Stimulated activated CD8-positive, alpha-beta memory T cell treated with anti-CD3 and anti-CD28 coated beads, Interleukin-12 subunit alpha, Interleukin-12 subunit beta, amount 100 ng/mL, for 1 hour (primary cell): ENCODE data around the gene BCAS3.

Source experiments
- DNase-seq: peaks from one replicate; pipeline ENCODE4 v3.0.0-alpha.2; 2020; ENCODE audit warnings: low read depth

BCAS3 gene

GRCh38 chr17:61070649-61071048 lies 393.0 kb downstream of the BCAS3 start:
- DNase-seq: no peak

GRCh38 chr17:61072648-61073047 lies 395.0 kb downstream of the BCAS3 start:
- DNase-seq: no peak

GRCh38 chr17:61073131-61073530 lies 395.5 kb downstream of the BCAS3 start:
- no peak for DNase-seq

- no peak for DNase-seq
Observed at GRCh38 chr17:61073799-61074513, 396.3 kb downstream of the BCAS3 start.

DNA sequence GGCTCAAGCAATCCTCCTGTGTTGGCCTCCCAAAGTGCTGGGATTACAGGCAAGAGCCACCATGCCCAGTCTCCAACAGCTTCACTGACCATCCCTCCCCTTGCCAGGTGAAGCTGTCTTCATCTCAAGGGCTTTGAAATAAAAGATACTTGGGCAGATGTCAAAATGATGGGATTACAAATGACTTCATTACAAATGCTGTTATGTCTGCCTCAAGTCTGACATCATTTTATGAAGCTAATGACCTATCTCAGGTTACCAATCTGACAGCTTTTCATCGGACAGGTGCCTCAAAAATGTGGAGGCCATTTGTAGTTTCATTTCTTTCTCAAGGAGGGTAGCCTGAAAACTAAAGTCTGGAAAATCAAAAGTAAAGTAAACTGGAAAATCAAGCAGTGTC lies 398.3 kb downstream of the BCAS3 start:
- no peak for DNase-seq

DNA sequence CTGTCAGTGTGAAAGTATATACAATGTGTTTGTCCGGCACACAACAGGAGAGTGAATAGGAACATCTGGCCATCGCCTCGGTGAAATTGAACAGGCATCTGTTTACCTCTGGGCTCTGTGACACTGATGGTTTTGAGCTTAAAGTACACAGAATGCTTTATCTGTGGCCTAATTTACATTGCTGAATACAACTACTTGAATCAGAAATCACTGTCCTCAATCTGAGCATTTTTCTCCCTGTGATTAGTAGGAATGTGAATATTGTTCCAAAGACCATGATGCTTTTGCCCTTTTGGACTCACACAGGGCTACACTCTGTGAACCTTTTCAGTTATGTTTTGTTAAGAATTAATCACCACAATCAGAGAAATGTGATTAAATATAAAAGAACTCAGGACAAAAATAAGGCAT lies 399.0 kb downstream of the BCAS3 start:
- DNase-seq: no peak

DNA sequence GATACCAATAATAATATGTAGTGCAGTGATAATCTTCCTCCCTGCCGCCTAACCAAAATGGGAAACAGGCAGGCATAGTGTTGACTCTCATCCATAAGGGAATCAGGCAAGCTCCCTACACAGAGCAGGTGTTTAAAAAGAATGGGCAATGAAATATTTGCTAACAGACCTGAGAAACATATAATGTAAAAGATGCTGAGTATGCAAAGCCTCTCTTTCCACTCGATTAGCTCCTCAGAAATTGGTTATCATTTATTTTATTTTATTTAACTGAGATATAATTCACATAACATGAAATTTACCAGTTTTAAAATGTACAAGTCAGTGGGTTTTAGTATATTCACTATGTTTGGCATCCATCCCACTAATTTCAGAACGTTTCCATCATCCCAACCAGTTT lies 404.3 kb downstream of the BCAS3 start:
- DNase-seq: no peak

DNA sequence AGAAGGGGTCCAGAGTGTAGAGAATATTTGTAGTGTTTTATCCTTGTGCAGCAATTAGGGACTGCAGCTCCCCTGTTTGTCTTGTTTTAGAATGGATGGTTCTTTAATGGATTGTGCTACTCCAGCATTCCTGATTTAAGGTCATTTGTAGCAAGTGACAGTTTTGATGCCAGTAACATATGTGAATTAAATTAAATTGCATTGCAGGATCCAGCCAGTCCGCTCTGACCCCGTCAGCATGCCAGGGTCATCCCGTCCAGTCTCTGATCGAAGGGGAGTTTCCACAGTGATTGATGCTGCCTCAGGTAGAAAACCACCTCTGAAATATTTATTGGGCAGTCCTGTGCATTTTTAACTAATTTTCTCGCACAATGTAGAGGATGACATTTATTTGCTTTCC lies 406.6 kb downstream of the BCAS3 start:
- no peak for DNase-seq

DNA sequence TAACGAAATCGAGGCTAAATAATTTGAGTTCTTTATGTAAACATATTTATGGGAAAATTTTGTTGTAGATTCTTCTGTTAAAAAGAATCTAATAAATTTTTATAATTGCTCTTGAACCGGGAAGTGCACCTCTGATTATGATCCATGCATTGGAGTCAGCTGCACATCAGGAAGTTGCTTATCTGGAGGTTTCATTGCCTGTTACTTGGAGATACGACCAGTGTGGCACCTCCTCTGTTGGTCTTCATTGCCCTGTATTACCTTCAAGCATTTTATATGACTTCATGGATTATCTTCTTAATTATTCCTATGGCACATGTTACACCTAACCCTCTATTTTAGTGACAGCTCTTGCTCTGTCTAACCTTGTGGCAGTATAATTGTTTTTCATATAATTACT lies 409.4 kb downstream of the BCAS3 start:
- DNase-seq: no peak

DNA sequence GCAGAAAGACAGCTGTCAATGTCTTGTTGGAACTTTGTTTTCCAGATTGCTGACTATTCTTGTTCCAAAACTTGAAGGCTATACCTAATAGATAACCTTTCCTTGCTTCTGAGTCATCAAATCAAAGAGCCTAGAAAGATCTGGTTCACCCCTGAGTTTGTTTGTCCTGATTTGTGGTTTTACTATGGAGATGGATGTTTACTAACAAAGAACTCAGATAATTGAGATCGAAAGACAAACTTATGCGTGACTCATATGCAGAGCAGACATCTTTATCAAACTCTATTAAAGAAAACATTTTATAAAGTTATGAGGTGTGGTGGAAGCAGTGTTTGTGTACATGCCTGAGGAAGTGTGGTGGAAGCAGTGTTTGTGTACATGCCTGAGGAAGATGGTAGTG lies 410.9 kb downstream of the BCAS3 start:
- no peak for DNase-seq

- no peak for DNase-seq
Observed at GRCh38 chr17:61091096-61091495, 413.4 kb downstream of the BCAS3 start.

- no peak for DNase-seq
Observed at GRCh38 chr17:61097781-61098180, 420.1 kb downstream of the BCAS3 start.

- no peak for DNase-seq
Observed at GRCh38 chr17:61106354-61106753, 428.7 kb downstream of the BCAS3 start.

- no peak for DNase-seq
Observed at GRCh38 chr17:61116577-61116976, 438.9 kb downstream of the BCAS3 start.

DNA sequence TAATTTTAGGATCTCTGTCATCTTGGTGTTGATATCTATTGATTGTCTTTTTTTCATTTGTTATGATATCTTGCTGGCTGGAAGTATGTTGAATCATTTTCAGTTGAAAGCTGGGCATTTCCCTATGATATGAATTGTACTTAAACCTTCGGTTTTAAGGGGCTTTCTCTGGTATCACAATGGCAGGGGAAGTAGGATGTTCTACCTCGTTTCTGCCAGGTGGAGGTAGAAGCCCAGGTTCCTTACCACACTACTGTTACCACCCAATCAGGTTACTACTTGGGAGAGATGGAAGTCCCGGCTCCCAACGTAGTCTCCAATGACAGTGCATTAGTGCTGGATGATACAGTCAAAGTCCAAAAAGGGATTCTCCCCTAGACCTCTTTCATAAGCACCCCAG lies 440.3 kb downstream of the BCAS3 start:
- DNase-seq: no peak

GRCh38 chr17:61118871-61119270 lies 441.2 kb downstream of the BCAS3 start:
- no peak for DNase-seq

- no peak for DNase-seq
Observed at GRCh38 chr17:61122326-61122913, 444.8 kb downstream of the BCAS3 start.

GRCh38 chr17:61124562-61124961 lies 446.9 kb downstream of the BCAS3 start:
- DNase-seq: no peak

DNA sequence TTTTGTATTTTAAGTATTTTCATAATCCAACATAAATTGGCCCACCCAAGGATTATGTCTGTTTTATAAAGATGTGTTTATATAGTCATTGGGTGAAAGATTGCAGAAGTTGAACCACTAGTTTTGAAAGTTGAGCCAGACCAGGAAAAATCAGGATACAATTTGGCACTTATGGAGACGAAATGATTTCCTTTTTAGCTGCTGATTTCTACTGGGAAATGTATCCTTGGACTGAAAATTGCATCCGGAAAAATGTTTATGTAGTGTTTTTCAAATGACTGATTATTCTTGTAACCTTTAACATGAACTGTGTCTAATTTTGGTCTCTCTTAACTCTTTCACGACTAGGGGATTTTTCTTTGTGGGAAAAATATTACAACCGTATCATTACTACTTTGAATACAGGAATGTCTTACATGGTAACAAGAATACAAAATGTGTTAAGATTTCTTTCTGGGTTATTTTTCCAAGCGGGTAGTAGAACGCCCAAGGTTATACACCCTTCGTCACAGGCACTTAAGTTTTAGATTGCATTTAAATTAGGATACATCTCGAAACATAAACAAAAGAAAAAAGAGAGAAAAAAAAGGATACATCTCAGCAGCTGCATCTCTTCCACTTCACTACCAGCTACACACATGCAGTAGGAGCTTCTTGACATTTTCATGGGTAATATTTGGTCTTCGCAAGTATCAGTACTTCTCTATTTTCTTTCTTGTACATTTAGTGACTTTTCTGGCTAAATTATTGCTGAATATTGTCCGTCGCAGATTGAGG lies 449.0 kb downstream of the BCAS3 start:
- no peak for DNase-seq

- DNase-seq: no peak
Observed at GRCh38 chr17:61127960-61128359, 450.3 kb downstream of the BCAS3 start.

GRCh38 chr17:61128661-61129115 lies 451.0 kb downstream of the BCAS3 start:
- no peak for DNase-seq

- DNase-seq: no peak
Observed at GRCh38 chr17:61129267-61130254, 451.9 kb downstream of the BCAS3 start.
